ENCODE measurements around the gene PARVA. TPM values are rescaled to one million over a fixed set of nuclear protein-coding genes. Genes with fewer than 3 reads are reported as not detected.
A peak's percentile ranks its signal among the peaks of the same experiment; 100 is the strongest.

Gene PARVA
- total RNA-seq, 1 donor from 2014 or later, result 15.1 TPM

DNA sequence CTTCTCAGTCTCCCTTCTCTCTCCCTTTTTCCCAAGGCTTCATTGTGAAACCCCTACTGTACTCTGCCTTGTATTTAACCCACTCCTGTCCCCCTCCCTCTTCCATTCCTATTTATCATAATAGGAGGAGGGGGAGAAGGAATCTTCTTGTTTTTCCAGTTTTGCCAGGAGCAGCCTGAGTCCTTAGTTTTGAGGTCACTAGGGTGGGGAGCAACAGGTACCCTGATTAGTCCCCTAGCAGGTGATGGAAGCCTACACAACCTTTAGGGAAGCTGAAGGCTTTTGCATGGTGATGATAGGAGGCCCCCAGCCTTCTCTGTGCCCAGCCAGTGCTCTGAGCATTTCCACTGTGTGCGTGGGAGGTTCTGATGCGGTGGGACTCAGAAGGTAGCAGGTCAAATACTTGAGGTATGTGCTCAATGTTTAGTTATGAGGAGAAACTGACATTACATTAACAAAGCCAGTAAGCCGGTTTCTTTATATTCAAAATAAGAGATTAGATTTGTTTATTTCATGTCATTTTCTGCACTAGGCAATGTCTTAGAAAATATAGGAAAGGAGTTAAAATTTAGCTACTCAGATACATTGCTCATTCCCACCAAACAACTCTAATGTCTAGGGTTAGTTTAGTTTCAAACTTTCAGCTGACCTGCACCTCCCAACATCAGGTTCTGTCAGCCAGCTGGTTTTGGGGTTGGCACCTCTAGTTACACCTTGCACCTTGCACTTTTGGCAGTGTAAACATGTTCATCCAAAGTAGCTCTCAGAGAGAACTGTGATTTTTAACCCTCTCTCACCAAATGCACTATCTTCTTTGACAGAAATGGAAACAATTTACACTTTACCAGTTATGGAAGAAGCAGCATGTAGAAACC is 26.0 kb downstream of the PARVA start:
- Histone ChIP-seq H3K9ac (ENCODE audit: low read depth in 1 of 3, low read length in 3 of 3) (no peak overlapping the region), H3K36me3 (ENCODE audit: control insufficient read depth in 3 of 3, insufficient read depth in 3 of 3, low read length in 3 of 3) (no peaks in the 10 kb centered on the region), H3K4me1 (ENCODE audit: control insufficient read depth in 3 of 3, insufficient read depth in 3 of 3, low read length in 3 of 3) (peaks cover 0 to 3% (median 2%) of the 10 kb centered on the region in 3 donors), H3K9me3 (ENCODE audit: control insufficient read depth in 3 of 3, low read length in 3 of 3) (no peaks in the 10 kb centered on the region), H3K4me3 (ENCODE audit: low read length in 3 of 3) (no peak overlapping the region), H3K27me3 (ENCODE audit: control insufficient read depth in 3 of 3, insufficient read depth in 3 of 3, low read length in 3 of 3) (no peaks in the 10 kb centered on the region), H3K27ac (ENCODE audit: low read depth, low read length) (no peak overlapping the region)

- peaks cover 0 to 3% (median 2%) of the 10 kb centered on the region in 3 donors for H3K4me1 ChIP-seq (ENCODE audit: control insufficient read depth in 3 of 3, insufficient read depth in 3 of 3, low read length in 3 of 3)
- no peak overlapping the region for H3K9ac ChIP-seq (ENCODE audit: low read depth in 1 of 3, low read length in 3 of 3)
- H3K36me3 ChIP-seq (ENCODE audit: control insufficient read depth in 3 of 3, insufficient read depth in 3 of 3, low read length in 3 of 3), result no peaks in the 10 kb centered on the region
- no peak overlapping the region for H3K4me3 ChIP-seq (ENCODE audit: low read length in 3 of 3)
- H3K27ac ChIP-seq (ENCODE audit: low read depth, low read length), result no peak overlapping the region
- no peaks in the 10 kb centered on the region for H3K9me3 ChIP-seq (ENCODE audit: control insufficient read depth in 3 of 3, low read length in 3 of 3)
- no peaks in the 10 kb centered on the region for H3K27me3 ChIP-seq (ENCODE audit: control insufficient read depth in 3 of 3, insufficient read depth in 3 of 3, low read length in 3 of 3)
Observed at GRCh38 chr11:12403997-12404350, 26.6 kb downstream of the PARVA start.

- no peaks in the 10 kb centered on the region for H3K9me3 ChIP-seq (ENCODE audit: control insufficient read depth in 3 of 3, low read length in 3 of 3)
- peaks cover 2 to 3% (median 3%) of the 10 kb centered on the region in 3 donors for H3K4me1 ChIP-seq (ENCODE audit: control insufficient read depth in 3 of 3, insufficient read depth in 3 of 3, low read length in 3 of 3)
- H3K27ac ChIP-seq (ENCODE audit: low read depth, low read length), result no peak overlapping the region
- no peaks in the 10 kb centered on the region for H3K27me3 ChIP-seq (ENCODE audit: control insufficient read depth in 3 of 3, insufficient read depth in 3 of 3, low read length in 3 of 3)
- no peaks in the 10 kb centered on the region for H3K36me3 ChIP-seq (ENCODE audit: control insufficient read depth in 3 of 3, insufficient read depth in 3 of 3, low read length in 3 of 3)
- no peak overlapping the region for H3K4me3 ChIP-seq (ENCODE audit: low read length in 3 of 3)
- H3K9ac ChIP-seq (ENCODE audit: low read depth in 1 of 3, low read length in 3 of 3), result no peak overlapping the region
Observed at GRCh38 chr11:12404436-12404835, 27.1 kb downstream of the PARVA start.

DNA sequence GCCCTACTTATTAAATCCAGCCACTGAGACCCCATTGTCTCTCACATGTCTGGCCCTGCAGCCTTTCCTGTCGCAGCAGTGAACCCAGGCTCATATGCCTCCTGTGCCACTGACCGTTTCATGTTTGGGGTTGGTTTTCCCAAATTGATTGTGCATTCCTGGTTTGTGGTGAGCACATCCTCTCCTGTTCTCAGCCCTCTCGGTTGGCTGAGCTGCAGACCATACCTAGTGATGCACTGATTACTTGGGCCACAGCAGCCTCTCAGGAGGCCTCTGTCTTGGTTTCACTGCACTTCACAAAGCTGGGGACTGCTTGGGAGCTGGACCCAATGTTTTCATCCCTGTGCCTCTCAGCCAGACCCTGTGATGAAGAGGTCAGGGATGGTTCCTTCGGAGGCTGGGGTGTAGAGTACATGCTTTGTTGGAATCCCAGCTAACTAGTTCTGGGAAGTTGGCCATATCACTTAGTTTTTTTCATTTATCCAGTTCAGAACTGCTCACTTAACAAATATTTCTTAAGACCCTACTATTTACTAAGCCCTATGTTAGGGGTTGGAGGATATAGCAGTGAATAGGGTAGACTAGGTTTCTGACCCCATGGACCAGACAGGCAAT is 30.9 kb downstream of the PARVA start:
- H3K27me3 ChIP-seq (ENCODE audit: control insufficient read depth in 3 of 3, insufficient read depth in 3 of 3, low read length in 3 of 3), result no peaks in the 10 kb centered on the region
- no peak overlapping the region for H3K4me3 ChIP-seq (ENCODE audit: low read length in 3 of 3)
- H3K9ac ChIP-seq (ENCODE audit: low read depth in 1 of 3, low read length in 3 of 3), result no peak overlapping the region
- H3K4me1 ChIP-seq (ENCODE audit: control insufficient read depth in 3 of 3, insufficient read depth in 3 of 3, low read length in 3 of 3), result peaks cover 21 to 28% (median 26%) of the 10 kb centered on the region in 3 donors
- no peaks in the 10 kb centered on the region for H3K36me3 ChIP-seq (ENCODE audit: control insufficient read depth in 3 of 3, insufficient read depth in 3 of 3, low read length in 3 of 3)
- no peaks in the 10 kb centered on the region for H3K9me3 ChIP-seq (ENCODE audit: control insufficient read depth in 3 of 3, low read length in 3 of 3)
- H3K27ac ChIP-seq (ENCODE audit: low read depth, low read length), result no peak overlapping the region

GRCh38 chr11:12409621-12410005 is 32.2 kb downstream of the PARVA start:
- H3K27ac ChIP-seq (ENCODE audit: low read depth, low read length), result no peak overlapping the region

DNA sequence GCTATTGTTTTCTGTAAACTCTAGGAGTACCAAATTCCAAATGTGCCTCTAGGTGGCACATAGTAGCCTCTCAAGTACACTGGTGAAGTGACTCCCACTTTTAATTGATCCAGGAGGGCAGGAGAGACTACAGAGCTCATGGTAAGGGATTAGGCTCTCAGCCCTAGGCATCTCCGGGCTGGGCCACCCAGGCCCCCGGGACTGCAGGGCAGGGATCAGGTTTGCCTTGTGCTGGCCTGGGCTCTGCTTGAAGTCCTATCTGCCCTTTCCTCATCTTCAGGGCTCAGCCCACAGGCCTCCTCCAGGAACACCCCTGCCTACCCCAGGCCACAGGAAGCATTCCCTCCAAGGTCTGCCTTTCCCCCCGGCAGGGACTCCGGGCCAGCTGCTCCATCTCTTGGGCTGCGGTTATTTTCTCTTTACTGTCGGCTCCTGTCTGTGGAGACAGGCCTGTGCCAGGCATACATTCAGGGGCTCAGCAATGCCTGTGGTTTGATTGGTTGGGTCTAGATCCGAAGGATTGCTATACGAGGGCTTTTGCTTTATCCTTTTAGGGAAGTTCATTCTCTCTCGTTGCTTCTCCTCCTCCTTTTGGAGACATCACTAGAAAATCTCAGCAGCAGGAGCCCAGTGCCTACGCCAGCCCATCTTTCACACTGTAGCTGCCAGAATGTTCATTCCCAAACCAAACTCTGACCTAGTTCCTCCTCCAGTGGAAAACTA is 32.8 kb downstream of the PARVA start:
- no peak overlapping the region for H3K9ac ChIP-seq (ENCODE audit: low read depth in 1 of 3, low read length in 3 of 3)
- peaks cover 30 to 40% (median 34%) of the 10 kb centered on the region in 3 donors for H3K4me1 ChIP-seq (ENCODE audit: control insufficient read depth in 3 of 3, insufficient read depth in 3 of 3, low read length in 3 of 3)
- no peaks in the 10 kb centered on the region for H3K27me3 ChIP-seq (ENCODE audit: control insufficient read depth in 3 of 3, insufficient read depth in 3 of 3, low read length in 3 of 3)
- no peak overlapping the region for H3K27ac ChIP-seq (ENCODE audit: low read depth, low read length)
- no peak overlapping the region for H3K4me3 ChIP-seq (ENCODE audit: low read length in 3 of 3)
- H3K9me3 ChIP-seq (ENCODE audit: control insufficient read depth in 3 of 3, low read length in 3 of 3), result no peaks in the 10 kb centered on the region
- H3K36me3 ChIP-seq (ENCODE audit: control insufficient read depth in 3 of 3, insufficient read depth in 3 of 3, low read length in 3 of 3), result no peaks in the 10 kb centered on the region

More at GRCh38 chr11:12409621-12410005, 32.2 kb downstream of the PARVA start:
- H3K4me1 ChIP-seq (ENCODE audit: control insufficient read depth in 3 of 3, insufficient read depth in 3 of 3, low read length in 3 of 3), result peaks cover 26 to 37% (median 34%) of the 10 kb centered on the region in 3 donors
- no peaks in the 10 kb centered on the region for H3K36me3 ChIP-seq (ENCODE audit: control insufficient read depth in 3 of 3, insufficient read depth in 3 of 3, low read length in 3 of 3)
- H3K9me3 ChIP-seq (ENCODE audit: control insufficient read depth in 3 of 3, low read length in 3 of 3), result no peaks in the 10 kb centered on the region
- no peaks in the 10 kb centered on the region for H3K27me3 ChIP-seq (ENCODE audit: control insufficient read depth in 3 of 3, insufficient read depth in 3 of 3, low read length in 3 of 3)
- H3K4me3 ChIP-seq (ENCODE audit: low read length in 3 of 3), result no peak overlapping the region
- no peak overlapping the region for H3K9ac ChIP-seq (ENCODE audit: low read depth in 1 of 3, low read length in 3 of 3)

DNA sequence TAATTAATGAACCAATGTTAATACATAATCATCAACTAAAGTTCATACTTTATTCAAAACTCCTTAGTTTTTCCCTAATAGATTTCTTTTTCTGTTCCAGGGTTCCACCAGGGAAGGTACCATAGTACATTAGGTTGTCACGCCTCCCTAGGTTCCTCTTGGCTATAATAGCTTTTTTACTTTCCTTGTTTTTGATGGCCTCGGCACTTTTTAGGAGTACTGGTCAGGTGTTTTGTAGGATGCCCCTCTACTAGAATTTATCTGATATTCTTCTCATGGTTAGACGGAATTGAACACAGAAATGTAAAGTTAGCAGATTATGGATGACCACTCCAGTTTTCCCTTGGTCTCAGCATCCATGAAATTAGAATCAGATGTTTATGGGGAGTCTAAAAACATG is 34.0 kb downstream of the PARVA start:
- Histone ChIP-seq H3K36me3 (ENCODE audit: control insufficient read depth in 3 of 3, insufficient read depth in 3 of 3, low read length in 3 of 3) (no peaks in the 10 kb centered on the region), H3K4me3 (ENCODE audit: low read length in 3 of 3) (no peak overlapping the region), H3K9me3 (ENCODE audit: control insufficient read depth in 3 of 3, low read length in 3 of 3) (no peaks in the 10 kb centered on the region), H3K4me1 (ENCODE audit: control insufficient read depth in 3 of 3, insufficient read depth in 3 of 3, low read length in 3 of 3) (peaks cover 30 to 40% (median 34%) of the 10 kb centered on the region in 3 donors), H3K27me3 (ENCODE audit: control insufficient read depth in 3 of 3, insufficient read depth in 3 of 3, low read length in 3 of 3) (no peaks in the 10 kb centered on the region), H3K9ac (ENCODE audit: low read depth in 1 of 3, low read length in 3 of 3) (no peak overlapping the region), H3K27ac (ENCODE audit: low read depth, low read length) (no peak overlapping the region)

DNA sequence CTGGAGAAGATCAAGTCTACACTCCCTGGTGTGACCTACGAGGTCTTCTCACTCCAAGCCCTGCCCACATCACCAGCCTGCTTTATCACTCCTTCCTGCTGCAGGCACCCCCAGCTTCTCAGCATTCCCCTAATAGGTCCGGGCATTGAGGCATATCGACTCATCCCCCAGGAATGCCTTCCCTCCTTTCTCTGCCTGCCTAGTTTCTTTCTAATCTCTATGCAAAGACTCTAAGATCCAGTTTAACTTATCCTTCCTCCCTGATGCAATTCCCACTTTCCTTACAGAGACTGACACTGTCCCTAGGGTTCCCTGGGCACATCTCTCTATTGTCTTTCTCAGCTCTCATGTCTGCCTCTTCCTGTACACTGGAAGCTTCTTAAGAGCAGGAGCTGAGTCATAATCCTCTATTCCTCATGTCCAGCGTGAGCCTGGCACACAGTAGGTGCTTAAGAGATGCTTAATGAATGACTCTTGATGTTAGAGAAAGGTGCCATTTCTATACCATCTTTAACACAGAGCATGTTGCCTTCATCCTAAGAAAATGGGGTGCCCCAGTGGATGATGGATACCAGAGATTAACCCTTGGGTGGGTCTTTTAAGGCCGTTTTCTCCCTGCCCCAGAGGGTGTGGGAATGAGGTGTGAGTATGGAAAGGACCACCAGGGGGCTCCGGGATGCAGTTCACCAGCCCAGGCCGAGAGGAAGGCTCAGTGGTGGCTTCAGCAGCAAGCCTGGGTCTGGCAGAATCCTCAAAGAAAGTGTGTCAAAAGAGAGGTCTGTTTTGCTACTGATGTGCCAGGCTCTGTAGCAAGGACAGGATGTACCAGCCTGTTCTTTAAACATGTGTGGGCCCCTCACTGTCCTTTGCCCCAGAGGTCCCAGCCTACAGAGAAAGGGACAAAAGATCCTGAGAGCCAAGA is 34.7 kb downstream of the PARVA start:
- no peak overlapping the region for H3K27ac ChIP-seq (ENCODE audit: low read depth, low read length)
- H3K4me1 ChIP-seq (ENCODE audit: control insufficient read depth in 3 of 3, insufficient read depth in 3 of 3, low read length in 3 of 3), result peaks cover 30 to 40% (median 34%) of the 10 kb centered on the region in 3 donors
- H3K4me3 ChIP-seq (ENCODE audit: low read length in 3 of 3), result no peak overlapping the region
- H3K27me3 ChIP-seq (ENCODE audit: control insufficient read depth in 3 of 3, insufficient read depth in 3 of 3, low read length in 3 of 3), result no peaks in the 10 kb centered on the region
- H3K36me3 ChIP-seq (ENCODE audit: control insufficient read depth in 3 of 3, insufficient read depth in 3 of 3, low read length in 3 of 3), result no peaks in the 10 kb centered on the region
- peak overlapping the region in 2 of 3 donors; percentile 4 to 17 for H3K9ac ChIP-seq (ENCODE audit: low read depth in 1 of 3, low read length in 3 of 3)
- no peaks in the 10 kb centered on the region for H3K9me3 ChIP-seq (ENCODE audit: control insufficient read depth in 3 of 3, low read length in 3 of 3)

Data from skeletal muscle tissue (tissue), 4 donors.